Measurements from ENCODE around the gene CHST11.

DNA sequence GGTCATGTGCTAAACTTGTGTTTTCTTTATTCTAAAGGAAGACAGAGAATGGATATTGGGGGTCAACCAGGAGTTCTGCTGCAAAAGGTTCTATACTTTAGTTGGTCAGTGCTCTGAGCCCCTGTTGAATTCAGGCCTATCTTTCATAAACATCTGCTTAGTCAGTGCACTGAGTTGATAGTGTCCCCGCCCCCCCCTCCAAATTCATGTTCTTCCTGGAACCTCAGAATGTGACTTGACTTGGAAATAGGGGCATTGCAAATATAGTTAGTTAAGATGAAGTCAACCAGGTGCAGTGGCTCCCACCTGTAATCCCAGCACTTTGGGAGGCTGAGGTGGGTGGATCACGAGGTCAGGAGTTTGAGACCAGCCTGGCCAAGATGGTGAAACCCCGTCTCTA lies 23.3 kb downstream of the CHST11 start:
- TF ChIP-seq EZH2 (IDR thresholded peaks at IDR 0.05) (no peak), EZH2phosphoT487 (IDR thresholded peaks at IDR 0.05) (no peak)
- TF ChIP-seq, protein P1, sequence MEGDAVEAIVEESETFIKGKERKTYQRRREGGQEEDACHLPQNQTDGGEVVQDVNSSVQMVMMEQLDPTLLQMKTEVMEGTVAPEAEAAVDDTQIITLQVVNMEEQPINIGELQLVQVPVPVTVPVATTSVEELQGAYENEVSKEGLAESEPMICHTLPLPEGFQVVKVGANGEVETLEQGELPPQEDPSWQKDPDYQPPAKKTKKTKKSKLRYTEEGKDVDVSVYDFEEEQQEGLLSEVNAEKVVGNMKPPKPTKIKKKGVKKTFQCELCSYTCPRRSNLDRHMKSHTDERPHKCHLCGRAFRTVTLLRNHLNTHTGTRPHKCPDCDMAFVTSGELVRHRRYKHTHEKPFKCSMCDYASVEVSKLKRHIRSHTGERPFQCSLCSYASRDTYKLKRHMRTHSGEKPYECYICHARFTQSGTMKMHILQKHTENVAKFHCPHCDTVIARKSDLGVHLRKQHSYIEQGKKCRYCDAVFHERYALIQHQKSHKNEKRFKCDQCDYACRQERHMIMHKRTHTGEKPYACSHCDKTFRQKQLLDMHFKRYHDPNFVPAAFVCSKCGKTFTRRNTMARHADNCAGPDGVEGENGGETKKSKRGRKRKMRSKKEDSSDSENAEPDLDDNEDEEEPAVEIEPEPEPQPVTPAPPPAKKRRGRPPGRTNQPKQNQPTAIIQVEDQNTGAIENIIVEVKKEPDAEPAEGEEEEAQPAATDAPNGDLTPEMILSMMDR (IDR thresholded peaks at IDR 0.05): no peak

Data from neural progenitor cell (in vitro differentiated cells).